MM.1S (cell line): Measurements from ENCODE around the gene TCEANC.

Experiments
- DNase-seq: peaks from one replicate; pipeline ENCODE4 v3.0.0-alpha.2; 2015
- H2AFZ ChIP-seq: fragments of 300-600 bp; sonication (generic); 2 replicates; pipeline ENCODE4 v1.6.0; 2016; ENCODE audit warnings: antibody characterized with exemption, low read length
- H3F3A ChIP-seq: fragments of 300-600 bp; sonication (generic); 2 replicates; pipeline ENCODE4 v1.6.1; 2016; ENCODE audit warnings: mild to moderate bottlenecking, antibody characterized with exemption, low read length, moderate library complexity, mixed read lengths; ENCODE audit not compliant: insufficient read depth
- H3K27ac ChIP-seq: fragments of 300-600 bp; sonication (generic); 2 replicates; pipeline ENCODE4 v1.5.1; 2016; ENCODE audit warnings: mild to moderate bottlenecking, low read length
- H3K27me3 ChIP-seq: fragments of 300-600 bp; sonication (generic); replicated peaks from 2 replicates; pipeline ENCODE4 v1.6.0; 2016; ENCODE audit warnings: low read length; ENCODE audit not compliant: insufficient read depth
- H3K36me3 ChIP-seq: fragments of 300-600 bp; sonication (generic); replicated peaks from 2 replicates; pipeline ENCODE4 v1.6.1; 2016; ENCODE audit warnings: mild to moderate bottlenecking, low read length, mixed read lengths; ENCODE audit not compliant: insufficient read depth
- H3K4me1 ChIP-seq: fragments of 300-600 bp; sonication (generic); 2 replicates; pipeline ENCODE4 v1.6.1; 2016; ENCODE audit warnings: low read length, mixed read lengths
- H3K4me2 ChIP-seq: fragments of 300-600 bp; sonication (generic); 2 replicates; pipeline ENCODE4 v1.6.0; 2016; ENCODE audit warnings: low read depth, low read length
- H3K4me3 ChIP-seq: fragments of 300-600 bp; sonication (generic); 2 replicates; pipeline ENCODE4 v1.5.1; 2016; ENCODE audit warnings: low read length, mixed read lengths
- H3K79me2 ChIP-seq: fragments of 300-600 bp; sonication (generic); 2 replicates; pipeline ENCODE4 v1.6.1; 2016; ENCODE audit warnings: mixed run types, low read length, mixed read lengths
- H3K9ac ChIP-seq: fragments of 300-600 bp; sonication (generic); 2 replicates; pipeline ENCODE4 v1.6.1; 2016; ENCODE audit warnings: low read length, mixed read lengths
- H3K9me2 ChIP-seq: fragments of 300-600 bp; sonication (generic); replicated peaks from 2 replicates; pipeline ENCODE4 v1.6.1; 2016; ENCODE audit warnings: mild to moderate bottlenecking, low read length, mixed read lengths; ENCODE audit not compliant: insufficient read depth
- H3K9me3 ChIP-seq: fragments of 300-600 bp; sonication (generic); replicated peaks from 2 replicates; pipeline ENCODE4 v1.6.1; 2016; ENCODE audit warnings: mild to moderate bottlenecking, low read length, mixed read lengths; ENCODE audit not compliant: insufficient read depth
- H4K20me1 ChIP-seq: fragments of 300-600 bp; sonication (generic); 2 replicates; pipeline ENCODE4 v1.6.1; 2016; ENCODE audit warnings: mild to moderate bottlenecking, low read length, moderate library complexity, mixed read lengths; ENCODE audit not compliant: insufficient read depth
- EZH2 ChIP-seq: fragments of 300-600 bp; sonication (generic); optimal IDR thresholded peaks from 2 replicates; pipeline ENCODE3; 2017; ENCODE audit warnings: low read depth, mild to moderate bottlenecking, antibody characterized with exemption, low read length, mixed read lengths
- EZH2phosphoT487 ChIP-seq: fragments of 300-600 bp; sonication (generic); IDR thresholded peaks from 2 replicates; pipeline ENCODE4 v1.6.1; 2018; ENCODE audit warnings: antibody characterized with exemption, low read length
- TF ChIP-seq, protein P1 (sequence below): fragments of 300-600 bp; sonication (generic); IDR thresholded peaks from 2 replicates; pipeline ENCODE4 v1.5.1; 2016; ENCODE audit warnings: antibody characterized with exemption, low read length, mixed read lengths

Gene TCEANC

DNA sequence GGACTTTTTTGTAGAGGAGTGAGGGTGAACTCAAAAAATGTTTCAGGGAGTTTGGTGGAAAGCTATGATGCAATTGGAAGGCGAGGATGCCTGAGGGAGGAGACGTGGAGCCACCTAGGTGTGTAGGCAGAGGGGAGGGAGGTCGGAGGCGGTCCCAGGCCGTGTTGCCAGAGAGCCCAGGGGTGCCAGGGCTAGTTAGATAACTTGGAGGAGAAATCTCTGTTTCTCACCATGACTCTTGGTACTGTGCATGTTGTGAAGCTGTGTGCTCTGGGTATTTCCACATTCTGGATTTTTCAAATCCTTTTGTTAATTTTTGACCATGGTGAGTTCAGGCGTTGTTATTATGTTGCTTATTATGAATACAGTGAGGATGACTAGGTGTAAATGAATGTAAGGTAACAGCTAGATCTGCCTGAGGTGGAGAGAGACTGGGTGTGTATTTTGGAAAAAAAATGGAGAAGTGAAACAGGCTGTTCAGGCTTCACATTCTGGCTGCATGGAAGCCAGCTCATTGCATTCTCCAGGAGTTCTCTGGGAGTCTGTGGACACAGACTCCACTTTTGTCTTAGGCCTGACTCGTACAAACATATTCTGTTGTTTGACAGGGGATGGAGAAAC lies 40.5 kb downstream of the TCEANC start:
- H3K9ac ChIP-seq, result no peak overlapping the region

DNA sequence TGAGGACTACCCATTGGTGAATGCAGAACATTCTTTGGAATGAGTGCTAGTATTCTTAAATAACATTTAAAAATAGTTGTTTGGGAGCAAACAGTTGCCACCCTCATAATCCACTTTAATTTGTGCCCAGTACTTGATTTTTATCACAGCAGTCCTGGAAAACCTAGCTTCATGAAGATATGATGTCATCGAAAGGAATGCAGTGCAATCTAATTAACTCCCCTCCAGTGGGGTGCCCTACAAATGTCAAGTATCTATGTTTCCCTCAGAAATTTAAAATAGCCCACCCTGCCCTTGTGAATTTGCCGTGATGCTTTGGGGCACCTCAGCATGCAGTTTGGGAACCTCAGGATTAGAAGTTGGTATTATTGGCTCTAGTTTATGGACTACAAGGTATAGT lies 41.4 kb downstream of the TCEANC start:
- TF ChIP-seq EZH2, result no peak
- Histone ChIP-seq H2AFZ (no peak overlapping the region), H3K79me2 (peaks cover 96% of the 10 kb centered on the region), H3K9me2 (no peaks in the 10 kb centered on the region), H3K27me3 (no peaks in the 10 kb centered on the region), H3K36me3 (no peaks in the 10 kb centered on the region; the same call in 1 of the 2 replicates), H3K9me3 (no peaks in the 10 kb centered on the region), H3K4me2 (no peak overlapping the region), H3K27ac (no peak overlapping the region), H3K9ac (no peak overlapping the region), H4K20me1 (no peaks in the 10 kb centered on the region), H3K4me1 (no peaks in the 10 kb centered on the region), H3F3A (no peaks in the 10 kb centered on the region), H3K4me3 (no peak overlapping the region)
- DNase-seq, result no peak

More for the DNA sequence above, 40.5 kb downstream of the TCEANC start:
- Histone ChIP-seq H3K36me3 (no peaks in the 10 kb centered on the region; the same call in 1 of the 2 replicates), H3K27ac (no peak overlapping the region), H4K20me1 (no peaks in the 10 kb centered on the region), H3F3A (no peaks in the 10 kb centered on the region), H3K4me1 (no peaks in the 10 kb centered on the region), H3K4me3 (no peak overlapping the region), H2AFZ (no peak overlapping the region), H3K4me2 (no peak overlapping the region), H3K79me2 (peaks cover 91% of the 10 kb centered on the region), H3K27me3 (no peaks in the 10 kb centered on the region), H3K9me2 (no peaks in the 10 kb centered on the region), H3K9me3 (no peaks in the 10 kb centered on the region)
- DNase-seq, result no peak
- TF ChIP-seq, protein P1, sequence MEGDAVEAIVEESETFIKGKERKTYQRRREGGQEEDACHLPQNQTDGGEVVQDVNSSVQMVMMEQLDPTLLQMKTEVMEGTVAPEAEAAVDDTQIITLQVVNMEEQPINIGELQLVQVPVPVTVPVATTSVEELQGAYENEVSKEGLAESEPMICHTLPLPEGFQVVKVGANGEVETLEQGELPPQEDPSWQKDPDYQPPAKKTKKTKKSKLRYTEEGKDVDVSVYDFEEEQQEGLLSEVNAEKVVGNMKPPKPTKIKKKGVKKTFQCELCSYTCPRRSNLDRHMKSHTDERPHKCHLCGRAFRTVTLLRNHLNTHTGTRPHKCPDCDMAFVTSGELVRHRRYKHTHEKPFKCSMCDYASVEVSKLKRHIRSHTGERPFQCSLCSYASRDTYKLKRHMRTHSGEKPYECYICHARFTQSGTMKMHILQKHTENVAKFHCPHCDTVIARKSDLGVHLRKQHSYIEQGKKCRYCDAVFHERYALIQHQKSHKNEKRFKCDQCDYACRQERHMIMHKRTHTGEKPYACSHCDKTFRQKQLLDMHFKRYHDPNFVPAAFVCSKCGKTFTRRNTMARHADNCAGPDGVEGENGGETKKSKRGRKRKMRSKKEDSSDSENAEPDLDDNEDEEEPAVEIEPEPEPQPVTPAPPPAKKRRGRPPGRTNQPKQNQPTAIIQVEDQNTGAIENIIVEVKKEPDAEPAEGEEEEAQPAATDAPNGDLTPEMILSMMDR, result no peak
- TF ChIP-seq EZH2, result no peak
- no peak for TF ChIP-seq EZH2phosphoT487

DNA sequence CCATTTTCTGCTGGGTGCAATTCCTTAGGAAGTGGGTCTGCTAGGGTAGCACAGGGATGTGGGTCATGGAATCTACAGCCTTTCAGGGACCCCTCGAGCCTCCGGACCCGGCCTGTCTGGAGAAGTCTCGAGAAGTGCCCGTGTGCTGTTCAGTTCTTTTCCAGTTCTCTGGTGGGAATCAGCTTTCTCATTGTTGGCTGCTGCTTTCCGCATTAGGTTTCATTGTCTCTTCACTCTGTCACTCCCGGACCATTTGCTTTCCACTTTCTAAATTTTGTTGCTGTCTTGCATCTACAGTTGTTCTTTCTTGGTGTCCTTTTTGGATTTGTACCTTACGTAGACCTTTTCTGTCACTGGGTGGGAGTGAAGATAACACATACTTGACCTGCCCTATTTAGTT lies 42.0 kb downstream of the TCEANC start:
- Histone ChIP-seq H3K27me3 (no peaks in the 10 kb centered on the region), H3K9ac (no peak overlapping the region), H3K79me2 (peaks cover 96% of the 10 kb centered on the region), H3K4me1 (no peaks in the 10 kb centered on the region), H3K9me2 (no peaks in the 10 kb centered on the region), H2AFZ (no peak overlapping the region), H3K36me3 (no peaks in the 10 kb centered on the region; the same call in 1 of the 2 replicates), H3K27ac (no peak overlapping the region), H3K4me3 (no peak overlapping the region), H4K20me1 (no peaks in the 10 kb centered on the region), H3F3A (no peaks in the 10 kb centered on the region), H3K9me3 (no peaks in the 10 kb centered on the region), H3K4me2 (no peak overlapping the region)
- no peak for DNase-seq
- TF ChIP-seq, protein P1, result no peak
- TF ChIP-seq EZH2 (no peak), EZH2phosphoT487 (no peak)

DNA sequence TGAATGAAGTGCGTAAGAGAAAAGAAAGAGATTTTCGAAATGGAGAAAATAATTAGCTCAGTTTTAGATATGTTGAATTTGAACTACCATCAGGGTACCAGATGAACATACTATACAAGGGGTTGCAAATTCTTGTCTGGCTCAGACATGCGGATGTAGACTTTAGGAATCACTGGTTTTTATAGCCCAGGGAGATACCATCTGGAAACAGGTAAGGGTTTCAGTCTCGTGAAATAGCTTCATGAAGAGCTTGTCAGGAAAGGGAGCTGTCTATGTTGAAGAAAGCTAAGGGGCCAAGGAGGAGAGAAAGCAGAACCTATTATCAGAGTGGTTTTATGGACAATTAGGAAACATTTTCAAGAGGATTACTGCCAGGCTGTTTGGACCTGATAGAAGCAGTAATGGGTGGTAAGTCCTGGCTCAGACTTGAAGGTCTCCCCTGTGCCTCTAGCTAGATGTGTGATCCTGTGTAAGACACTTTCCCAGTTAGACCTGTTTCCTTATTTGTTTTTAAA lies 42.7 kb downstream of the TCEANC start:
- Histone ChIP-seq H4K20me1 (no peaks in the 10 kb centered on the region), H3K27ac (no peak overlapping the region), H3F3A (no peaks in the 10 kb centered on the region), H3K4me1 (no peaks in the 10 kb centered on the region), H3K27me3 (no peaks in the 10 kb centered on the region), H3K4me2 (no peak overlapping the region), H2AFZ (no peak overlapping the region), H3K36me3 (no peaks in the 10 kb centered on the region; the same call in 1 of the 2 replicates), H3K4me3 (no peak overlapping the region), H3K9ac (no peak overlapping the region), H3K9me2 (no peaks in the 10 kb centered on the region), H3K79me2 (peaks cover 96% of the 10 kb centered on the region), H3K9me3 (no peaks in the 10 kb centered on the region)
- TF ChIP-seq EZH2phosphoT487, result no peak
- TF ChIP-seq, protein P1, result no peak
- no peak for TF ChIP-seq EZH2
- DNase-seq, result no peak
